ENCODE results near the gene NTF4. TPM values are rescaled to one million over a fixed set of nuclear protein-coding genes. Genes with fewer than 3 reads are reported as not detected.
A peak's percentile ranks its signal among the peaks of the same experiment; 100 is the strongest.
"Not testable (repeated sequence)": the region's sequence is repeated elsewhere in the genome, so short reads cannot be mapped to it uniquely, and the experiment has no call there.

Gene NTF4
- total RNA-seq, 1 donor from 2014 or later = 1.3 TPM

DNA sequence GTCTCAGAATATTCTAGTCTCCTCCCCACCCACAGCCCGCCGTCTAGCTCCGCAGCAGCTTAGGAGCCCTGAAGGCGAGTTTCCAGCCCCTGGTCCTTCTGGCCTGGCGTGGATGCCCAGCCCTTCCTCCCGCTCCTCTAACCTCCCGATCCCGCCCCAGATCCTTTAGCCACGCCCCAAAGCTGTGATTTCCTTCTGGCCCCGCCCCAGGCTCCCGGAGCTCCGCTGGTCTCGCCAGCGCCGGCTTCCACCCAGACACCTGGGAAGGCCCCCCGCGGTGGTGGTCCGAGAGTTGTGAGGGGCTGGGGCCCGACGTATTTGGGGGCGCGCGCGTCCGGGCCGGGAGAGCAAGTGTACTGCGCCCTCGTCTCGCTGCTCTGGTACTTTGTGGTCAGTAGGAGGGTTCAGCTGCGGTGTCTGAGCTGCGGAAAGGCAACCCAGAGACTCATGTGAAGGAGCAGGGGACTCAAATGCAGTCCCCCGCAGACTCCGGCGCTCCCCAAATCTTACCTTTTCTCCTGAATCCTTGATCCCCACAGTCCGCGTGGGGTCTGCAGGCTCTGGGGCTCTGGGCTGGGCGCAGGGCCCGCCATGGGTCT is 6.9 kb downstream of the NTF4 start, which contains the start of gene CGB7:
Gene CGB7, minus strand, starts transcription at position 114 of the 599 bp plus-strand sequence. CDS start 2,374 bp downstream, outside the sequence.
- H3K4me3 ChIP-seq (ENCODE audit: low read depth, low read length) = peak within 1 kb of the TSS; percentile 60
- DNase-seq (ENCODE audit: low read depth) = no peak
- TF ChIP-seq, protein P1, sequence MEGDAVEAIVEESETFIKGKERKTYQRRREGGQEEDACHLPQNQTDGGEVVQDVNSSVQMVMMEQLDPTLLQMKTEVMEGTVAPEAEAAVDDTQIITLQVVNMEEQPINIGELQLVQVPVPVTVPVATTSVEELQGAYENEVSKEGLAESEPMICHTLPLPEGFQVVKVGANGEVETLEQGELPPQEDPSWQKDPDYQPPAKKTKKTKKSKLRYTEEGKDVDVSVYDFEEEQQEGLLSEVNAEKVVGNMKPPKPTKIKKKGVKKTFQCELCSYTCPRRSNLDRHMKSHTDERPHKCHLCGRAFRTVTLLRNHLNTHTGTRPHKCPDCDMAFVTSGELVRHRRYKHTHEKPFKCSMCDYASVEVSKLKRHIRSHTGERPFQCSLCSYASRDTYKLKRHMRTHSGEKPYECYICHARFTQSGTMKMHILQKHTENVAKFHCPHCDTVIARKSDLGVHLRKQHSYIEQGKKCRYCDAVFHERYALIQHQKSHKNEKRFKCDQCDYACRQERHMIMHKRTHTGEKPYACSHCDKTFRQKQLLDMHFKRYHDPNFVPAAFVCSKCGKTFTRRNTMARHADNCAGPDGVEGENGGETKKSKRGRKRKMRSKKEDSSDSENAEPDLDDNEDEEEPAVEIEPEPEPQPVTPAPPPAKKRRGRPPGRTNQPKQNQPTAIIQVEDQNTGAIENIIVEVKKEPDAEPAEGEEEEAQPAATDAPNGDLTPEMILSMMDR (conservative IDR thresholded peaks at IDR 0.05; ENCODE audit: low read depth, low read length) = no peak

- peak overlapping the region; percentile 60 for H3K4me3 ChIP-seq (ENCODE audit: low read depth, low read length)
- DNase-seq (ENCODE audit: low read depth) = not testable (repeated sequence)
These were observed 7.6 kb downstream of the NTF4 start for GRCh38 chr19:49056902-49057596.

- no peak for DNase-seq (ENCODE audit: low read depth)
- TF ChIP-seq, protein P1 (conservative IDR thresholded peaks at IDR 0.05; ENCODE audit: low read depth, low read length) = peak; percentile 39
- H3K4me3 ChIP-seq (ENCODE audit: low read depth, low read length) = peak overlapping the region; percentile 60
These were observed 8.3 kb downstream of the NTF4 start for GRCh38 chr19:49056101-49056901.

GRCh38 chr19:49050376-49051033 is 14.1 kb downstream of the NTF4 start:
- H3K4me3 ChIP-seq (ENCODE audit: low read depth, low read length); DNase-seq (ENCODE audit: low read depth): not testable (repeated sequence)

DNA sequence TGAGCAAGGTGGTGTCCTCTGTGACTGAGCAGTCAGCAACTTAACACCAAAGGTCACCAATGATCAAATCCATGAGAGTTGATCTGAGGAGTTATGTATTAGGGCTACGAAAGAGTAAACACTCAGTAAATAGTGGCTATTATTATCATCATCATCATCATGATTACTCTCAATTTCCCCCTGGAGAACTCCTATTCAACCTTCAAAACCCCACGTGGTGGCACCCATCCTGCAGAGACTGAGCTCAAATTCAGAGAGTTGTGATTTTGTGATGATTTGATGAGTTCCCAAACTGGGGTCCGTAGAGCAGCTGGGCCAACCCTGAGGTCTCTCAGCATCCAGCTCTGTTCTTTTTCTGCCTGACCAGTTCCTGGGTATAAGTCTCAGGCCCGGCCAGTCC is 14.8 kb downstream of the NTF4 start:
- DNase-seq (ENCODE audit: low read depth); H3K4me3 ChIP-seq (ENCODE audit: low read depth, low read length): not testable (repeated sequence)

GRCh38 chr19:49049011-49049410 is 15.6 kb downstream of the NTF4 start, which contains the start of gene CGB8:
CGB8 (minus strand) TSS chr19:49049111; CDS start chr19:49048739, 372 bp downstream.
- not testable (repeated sequence) for H3K4me3 ChIP-seq (ENCODE audit: low read depth, low read length); DNase-seq (ENCODE audit: low read depth)

DNA sequence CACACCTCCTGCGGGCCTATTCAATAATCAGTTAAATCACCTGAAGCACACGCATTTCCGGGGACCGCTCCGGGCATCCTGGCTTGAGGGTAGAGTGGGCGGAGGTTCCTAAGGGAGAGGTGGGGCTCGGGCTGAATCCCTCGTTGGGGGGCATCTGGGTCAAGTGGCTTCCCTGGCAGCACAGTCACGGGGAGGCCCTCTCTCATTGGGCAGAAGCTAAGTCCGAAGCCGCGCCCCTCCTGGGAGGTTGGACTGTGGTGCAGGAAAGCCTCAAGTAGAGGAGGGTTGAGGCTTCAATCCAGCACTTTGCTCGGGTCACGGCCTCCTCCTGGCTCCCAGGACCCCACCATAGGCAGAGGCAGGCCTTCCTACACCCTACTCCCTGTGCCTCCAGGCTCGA is 21.1 kb downstream of the NTF4 start, which contains the start of gene CGB5:
Gene CGB5, plus strand, starts transcription at position 301 of the 400 bp plus-strand sequence. CDS start 362 bp downstream, outside the sequence.
- not testable (repeated sequence) for H3K4me3 ChIP-seq (ENCODE audit: low read depth, low read length); DNase-seq (ENCODE audit: low read depth)

GRCh38 chr19:49042666-49043065 is 22.0 kb downstream of the NTF4 start:
- DNase-seq (ENCODE audit: low read depth) = not testable (repeated sequence)

GRCh38 chr19:49042177-49042576 is 22.4 kb downstream of the NTF4 start:
- no peak overlapping the region for H3K4me3 ChIP-seq (ENCODE audit: low read depth, low read length)
- DNase-seq (ENCODE audit: low read depth) = no peak
- TF ChIP-seq, protein P1 (conservative IDR thresholded peaks at IDR 0.05; ENCODE audit: low read depth, low read length) = no peak

More at GRCh38 chr19:49042666-49043065, 22.0 kb downstream of the NTF4 start:
- not testable (repeated sequence) for H3K4me3 ChIP-seq (ENCODE audit: low read depth, low read length)

- H3K4me3 ChIP-seq (ENCODE audit: low read depth, low read length) = not testable (repeated sequence)
These were observed 24.9 kb downstream of the NTF4 start for GRCh38 chr19:49039736-49040135.

GRCh38 chr19:49038557-49039276 is 25.9 kb downstream of the NTF4 start:
- not testable (repeated sequence) for DNase-seq (ENCODE audit: low read depth); H3K4me3 ChIP-seq (ENCODE audit: low read depth, low read length)

More at GRCh38 chr19:49039736-49040135, 24.9 kb downstream of the NTF4 start:
- DNase-seq (ENCODE audit: low read depth) = not testable (repeated sequence)

DNA sequence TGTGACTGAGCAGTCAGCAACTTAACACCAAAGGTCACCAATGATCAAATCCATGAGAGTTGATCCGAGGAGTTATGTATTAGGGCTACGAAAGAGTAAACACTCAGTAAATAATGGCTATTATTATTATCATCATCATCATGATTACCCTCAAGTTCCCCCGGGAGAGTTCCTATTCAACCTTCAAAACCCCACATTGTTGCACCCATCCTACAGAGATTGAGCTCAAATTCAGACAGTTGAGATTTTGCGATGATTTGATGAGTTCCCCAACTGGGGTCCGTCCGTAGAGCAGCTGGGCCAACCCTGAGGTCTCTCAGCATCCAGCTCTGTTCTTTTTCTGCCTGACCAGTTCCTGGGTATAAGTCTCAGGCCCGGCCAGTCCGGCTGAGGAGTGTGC is 26.5 kb downstream of the NTF4 start:
- not testable (repeated sequence) for DNase-seq (ENCODE audit: low read depth); H3K4me3 ChIP-seq (ENCODE audit: low read depth, low read length)
